Urinary bladder (tissue), 4 donors: Measurements from ENCODE around the gene TTN. TPM values are rescaled to one million over a fixed set of nuclear protein-coding genes. Genes with fewer than 3 reads are reported as not detected.

ENCODE experiments used
- DNase-seq: peaks from one replicate; pipeline ENCODE4 v3.0.0-alpha.2; 2015; ENCODE audit errors: extremely low spot score
- H3K27ac ChIP-seq: one replicate; pipeline ENCODE4 v1.5.1; 2013; ENCODE audit warnings: low read depth, mild to moderate bottlenecking, moderate library complexity
- H3K36me3 ChIP-seq: one replicate; pipeline ENCODE4 v1.6.1; 2013; ENCODE audit warnings: mild to moderate bottlenecking, moderate library complexity; ENCODE audit not compliant: insufficient read depth
- H3K4me1 ChIP-seq: one replicate; pipeline ENCODE4 v1.6.1; 2013; ENCODE audit warnings: mild to moderate bottlenecking, moderate library complexity; ENCODE audit not compliant: insufficient read depth
- H3K4me3 ChIP-seq: one replicate; pipeline ENCODE4 v1.5.1; 2013; ENCODE audit warnings: low read depth, low read length
- WGBS: extraction: QIAGEN DNeasy Blood & Tissue Kit; methylation state at CpG from one replicate; pipeline ENCODE4 v1.1.7; 2013; 5-methylcytosine and 5-hydroxymethylcytosine counted together
- polyA plus RNA-seq: library from polyadenylated mRNA; stranded (reverse); fragments of 200-250 nt; gene quantifications from one replicate; pipeline ENCODE4 v1.2.3, GENCODE V29; 2013
- total RNA-seq: library from RNA; depleted of rRNA; stranded (reverse); fragments of >200 nt; gene quantifications from one replicate; pipeline ENCODE4 v1.2.3, GENCODE V29; 2014
- donor health status: healthy with polysubstance abuse.
- donor health status: healthy.

Gene TTN
- total and polyA plus RNA-seq, 2 donors = 0.04 to 153 TPM

DNA sequence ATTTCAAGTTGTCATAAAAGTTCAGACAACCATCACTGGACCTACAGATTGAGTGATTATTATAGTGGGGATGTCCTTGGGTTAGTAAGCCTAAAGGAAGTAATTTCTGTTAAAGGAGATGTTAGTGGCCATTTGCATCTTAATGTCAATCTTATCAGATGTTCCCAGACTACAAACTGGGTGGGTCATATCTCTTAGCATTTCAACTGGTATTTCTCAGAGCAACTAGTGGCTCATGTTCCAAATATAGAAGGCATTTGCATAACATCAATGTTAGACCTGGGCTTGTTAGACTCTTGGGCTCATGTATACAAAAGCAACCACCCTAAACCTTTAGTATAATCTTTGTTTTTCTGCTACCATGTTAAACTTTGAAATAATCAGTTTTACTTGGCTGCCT, 309.1 kb downstream of the TTN start:
- Histone ChIP-seq H3K36me3 (peaks cover 11% of the 10 kb centered on the region), H3K4me3 (no peak overlapping the region), H3K27ac (no peak overlapping the region), H3K4me1 (no peaks in the 10 kb centered on the region)
- DNase-seq = no peak

DNA sequence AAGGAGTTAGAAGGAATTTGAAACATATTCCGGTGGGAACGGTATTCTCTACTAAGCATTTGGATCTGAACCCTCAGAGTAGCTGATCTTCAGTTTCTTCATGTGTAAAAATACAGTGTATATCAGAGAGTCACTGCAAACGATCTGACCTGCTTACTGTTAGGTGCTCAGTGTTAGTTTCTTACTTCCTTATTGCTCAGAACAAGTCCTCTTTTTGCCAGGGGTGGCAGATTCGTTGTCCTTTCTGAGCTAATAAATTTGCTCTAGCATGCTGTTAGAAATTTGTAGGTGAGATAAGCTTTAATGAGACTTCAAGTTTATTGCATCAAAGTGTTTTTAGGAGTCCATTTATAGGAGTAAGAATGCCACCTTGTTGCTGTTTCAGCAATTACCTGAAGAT, 311.2 kb downstream of the TTN start:
- no peak overlapping the region for H3K27ac ChIP-seq
- no peak overlapping the region for H3K4me3 ChIP-seq
- H3K36me3 ChIP-seq = peaks cover 9% of the 10 kb centered on the region
- no peak for DNase-seq
- 72% methylated on average over 4 of the region's 4 CpGs for WGBS
- H3K4me1 ChIP-seq = no peaks in the 10 kb centered on the region

DNA sequence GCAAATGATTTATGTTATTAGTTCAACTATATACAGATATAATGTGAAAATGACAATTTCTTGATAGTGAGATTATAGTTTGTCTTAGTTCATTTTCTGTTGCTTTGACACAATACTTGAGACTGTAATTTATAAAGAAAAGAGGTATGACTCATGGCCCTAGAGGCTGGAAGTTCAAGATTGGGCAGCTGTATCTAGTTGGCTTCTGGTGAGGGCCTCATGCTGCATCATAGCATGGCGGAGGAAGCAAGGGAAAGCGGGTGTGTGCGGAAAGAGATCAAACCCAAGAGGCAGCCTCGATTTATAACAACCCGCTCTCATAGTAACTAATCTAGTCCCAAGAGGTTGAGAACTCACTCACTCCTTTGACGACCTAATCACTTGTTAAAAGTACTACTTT, 315.6 kb downstream of the TTN start:
- no peak overlapping the region for H3K4me3 ChIP-seq
- H3K27ac ChIP-seq = no peak overlapping the region
- H3K4me1 ChIP-seq = no peaks in the 10 kb centered on the region
- no peak for DNase-seq
- 95% methylated on average over 6 of the region's 6 CpGs for WGBS
- peaks cover 3% of the 10 kb centered on the region for H3K36me3 ChIP-seq

GRCh38 chr2:178485356-178485755, 321.9 kb downstream of the TTN start:
- Histone ChIP-seq H3K36me3 (no peaks in the 10 kb centered on the region), H3K4me1 (peaks cover 1% of the 10 kb centered on the region), H3K4me3 (no peak overlapping the region), H3K27ac (no peak overlapping the region)
- DNase-seq = no peak
- WGBS = 70% methylated on average over 3 of the region's 3 CpGs

DNA sequence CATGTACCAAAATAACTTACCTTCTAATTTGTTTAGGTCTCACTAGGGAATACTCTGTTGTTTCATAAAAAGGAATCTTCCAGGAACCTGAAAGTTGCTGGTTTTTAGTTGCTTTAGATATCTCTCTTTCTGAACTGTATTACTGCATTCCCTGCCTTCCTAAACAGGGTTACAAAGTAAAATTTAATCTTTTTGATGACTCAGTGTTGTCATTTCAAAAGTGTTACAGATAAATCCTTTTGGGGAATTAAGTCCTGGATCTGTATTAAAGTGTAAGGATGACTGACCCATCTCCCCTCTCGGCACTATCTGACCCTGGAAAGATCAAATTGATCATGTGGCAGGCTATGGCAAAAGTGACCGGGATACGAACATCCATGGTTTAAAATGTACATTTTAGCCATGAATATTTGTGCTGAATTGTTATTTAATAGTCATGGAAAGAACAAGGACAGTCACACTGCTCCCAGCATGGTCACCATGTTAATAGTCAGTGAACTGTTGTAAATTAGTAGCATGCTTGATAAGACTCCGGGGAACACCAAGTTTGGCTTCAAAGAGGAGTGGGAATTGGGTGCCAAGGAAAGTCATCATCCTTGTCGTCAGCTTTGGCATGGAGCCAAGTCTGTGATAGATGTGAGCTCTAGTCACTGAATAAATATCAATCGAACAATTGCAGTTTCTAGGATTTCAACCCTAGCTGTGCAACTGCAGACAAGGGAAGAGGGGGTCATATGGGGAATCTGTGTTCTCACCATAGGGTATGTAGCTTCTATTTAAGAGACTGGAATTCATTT, 322.8 kb downstream of the TTN start:
- Histone ChIP-seq H3K4me1 (peaks cover 1% of the 10 kb centered on the region), H3K4me3 (no peak overlapping the region), H3K36me3 (no peaks in the 10 kb centered on the region), H3K27ac (no peak overlapping the region)
- DNase-seq = no peak
- 53% methylated on average over 6 of the region's 6 CpGs for WGBS

DNA sequence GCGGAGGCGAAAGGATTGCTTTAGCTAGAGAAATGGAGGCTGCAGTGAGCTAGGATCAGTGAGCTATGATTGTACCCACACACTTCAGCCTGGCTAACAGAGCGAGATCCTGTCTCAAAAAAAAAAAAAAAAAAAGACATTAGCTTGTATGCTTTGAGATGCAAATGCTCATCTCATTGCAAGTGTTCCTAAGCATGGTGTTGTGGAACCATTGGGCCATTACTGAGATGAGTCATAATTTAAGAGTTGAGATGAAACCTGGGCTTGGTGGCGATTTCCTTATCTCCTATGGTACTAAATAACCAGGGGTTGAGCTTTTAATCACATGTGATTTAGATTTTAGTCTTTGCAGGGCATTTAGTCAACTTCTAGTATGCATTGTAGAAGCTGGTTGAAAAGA, 324.8 kb downstream of the TTN start:
- Histone ChIP-seq H3K4me3 (no peak overlapping the region), H3K4me1 (peaks cover 1% of the 10 kb centered on the region), H3K27ac (no peak overlapping the region), H3K36me3 (no peaks in the 10 kb centered on the region)
- WGBS = 85% methylated on average over 4 of the region's 4 CpGs
- DNase-seq = no peak

GRCh38 chr2:178480227-178481181, 326.7 kb downstream of the TTN start, which contains the start of gene PLEKHA3:
TSS of gene PLEKHA3 (plus strand) at chr2:178480457. CDS start at chr2:178480870, 413 bp downstream.
- Histone ChIP-seq H3K36me3 (no peaks in the 10 kb centered on the region), H3K4me1 (peaks cover 1% of the 10 kb centered on the region), H3K4me3 (peak within 1 kb of the TSS; percentile 76), H3K27ac (peak within 1 kb of the TSS; percentile 73)
- DNase-seq = peak; percentile 78
- under 1% methylated on average over 85 of the region's 92 CpGs for WGBS

GRCh38 chr2:178479758-178480226, 327.4 kb downstream of the TTN start:
- DNase-seq = no peak
- 23% methylated on average over 19 of the region's 19 CpGs for WGBS
- H3K4me1 ChIP-seq = peaks cover under 1% of the 10 kb centered on the region

GRCh38 chr2:178479275-178479616, 328.0 kb downstream of the TTN start:
- 60% methylated on average over 4 of the region's 4 CpGs for whole genome bisulfite sequencing
- DNase-seq = no peak
- Histone ChIP-seq H3K4me1 (no peaks in the 10 kb centered on the region), H3K36me3 (no peaks in the 10 kb centered on the region), H3K4me3 (no peak overlapping the region), H3K27ac (peak overlapping the region; percentile 88)

More at GRCh38 chr2:178479758-178480226, 327.4 kb downstream of the TTN start:
- Histone ChIP-seq H3K36me3 (no peaks in the 10 kb centered on the region), H3K27ac (peak overlapping the region; percentile 39), H3K4me3 (peak overlapping the region; percentile 76)

DNA sequence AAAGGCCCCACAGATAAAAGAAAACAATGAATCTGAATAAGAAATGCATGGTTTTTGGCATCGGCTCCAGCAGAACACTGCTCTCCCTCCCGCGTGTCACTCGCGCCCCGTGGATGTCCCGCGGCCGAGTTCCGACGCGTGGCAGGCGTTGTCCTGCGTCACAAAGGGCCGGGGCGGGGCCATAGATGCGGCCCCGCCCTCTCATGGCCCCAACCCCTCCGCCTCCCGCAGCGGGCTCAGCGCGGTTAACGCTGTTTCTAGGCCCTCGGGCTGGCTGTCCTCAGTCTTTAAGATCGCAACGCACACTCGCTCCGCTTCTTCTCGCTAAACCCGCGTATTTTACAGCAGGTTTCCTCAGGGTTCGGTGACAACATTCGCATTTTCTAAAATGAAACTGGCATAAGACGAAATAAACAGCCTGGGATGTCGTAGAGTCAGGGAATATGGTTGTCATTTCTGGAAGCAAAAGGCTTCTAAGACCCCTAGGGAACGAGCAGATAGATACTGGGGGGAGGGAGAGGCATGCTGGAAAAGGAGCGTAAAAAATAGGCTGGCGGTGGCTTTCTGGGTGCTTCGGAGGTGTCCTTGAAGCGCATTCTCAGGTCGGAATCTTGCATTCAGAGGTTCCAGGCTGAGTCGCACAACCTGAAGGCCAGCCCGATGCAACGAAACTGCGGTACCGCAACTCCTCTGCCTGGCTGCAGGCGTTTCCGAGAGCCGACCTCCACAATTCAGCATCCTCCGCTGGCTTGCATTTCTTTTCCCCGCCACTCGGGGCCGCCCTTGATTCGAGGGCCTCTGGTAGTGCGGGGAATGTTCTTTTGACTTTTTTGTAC, 328.6 kb downstream of the TTN start, which contains the start of gene FKBP7:
FKBP7 (minus strand) TSS at position 162 of the 836 bp plus-strand sequence; CDS start at position 61, 101 bp downstream.
- H3K4me1 ChIP-seq = no peaks in the 10 kb centered on the region
- no peaks in the 10 kb centered on the region for H3K36me3 ChIP-seq
- peak within 1 kb of the TSS; percentile 88 for H3K27ac ChIP-seq
- H3K4me3 ChIP-seq = peak within 1 kb of the TSS; percentile 50
- peak; percentile 80 for DNase-seq
- 2% methylated on average over 56 of the region's 56 CpGs for WGBS

DNA sequence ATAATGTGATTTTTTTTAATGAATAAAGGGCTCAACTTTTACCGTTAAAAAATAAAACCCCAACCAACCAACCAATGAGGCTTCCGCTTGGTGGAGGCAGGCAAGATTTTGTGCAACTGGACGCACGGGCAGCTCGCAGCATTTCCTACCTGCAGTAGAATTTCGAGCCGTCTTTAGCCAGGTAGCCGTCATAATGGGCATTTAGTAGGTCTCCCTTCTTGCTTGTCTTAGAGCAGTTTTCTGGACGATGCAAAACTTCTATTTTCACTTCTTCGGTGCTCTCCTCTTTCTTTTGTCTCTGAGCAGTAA, 329.1 kb downstream of the TTN start:
- no peak for DNase-seq
- WGBS = under 1% methylated on average over 10 of the region's 10 CpGs
- Histone ChIP-seq H3K4me3 (peak overlapping the region; percentile 50), H3K27ac (peak overlapping the region; percentile 66), H3K36me3 (no peaks in the 10 kb centered on the region), H3K4me1 (no peaks in the 10 kb centered on the region)

GRCh38 chr2:178477443-178478129, 329.6 kb downstream of the TTN start:
- H3K27ac ChIP-seq = no peak overlapping the region
- DNase-seq = no peak
- H3K4me3 ChIP-seq = peak overlapping the region; percentile 50
- WGBS = 11% methylated on average over 3 of the region's 3 CpGs
- H3K4me1 ChIP-seq = no peaks in the 10 kb centered on the region
- no peaks in the 10 kb centered on the region for H3K36me3 ChIP-seq

DNA sequence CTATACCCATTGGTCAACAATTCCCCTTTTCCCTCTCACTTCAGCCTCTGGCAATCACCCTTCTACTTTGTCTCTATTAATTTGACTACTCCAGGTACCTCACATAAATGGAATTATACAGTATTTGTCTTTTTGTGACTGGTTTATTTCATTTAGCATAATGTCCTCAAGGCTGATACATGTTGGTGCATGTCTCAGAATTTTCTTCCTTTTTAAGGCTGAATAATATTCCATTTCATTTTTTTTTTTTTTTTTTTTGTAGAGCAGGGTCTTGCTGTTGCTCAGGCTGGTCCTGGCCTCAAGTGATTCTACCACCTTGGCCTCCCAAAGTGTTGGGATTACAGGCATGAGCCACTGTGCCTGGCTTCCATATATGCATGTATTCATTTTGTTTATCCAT, 330.7 kb downstream of the TTN start:
- Histone ChIP-seq H3K27ac (no peak overlapping the region), H3K4me3 (no peak overlapping the region), H3K36me3 (no peaks in the 10 kb centered on the region), H3K4me1 (no peaks in the 10 kb centered on the region)
- no peak for DNase-seq
